ENCODE results near the gene ELMO1. TPM values are rescaled to one million over a fixed set of nuclear protein-coding genes. Genes with fewer than 3 reads are reported as not detected.

The ELMO1 gene
- total and polyA plus RNA-seq, 2 of the 13 experiments (the other 11 are each of a cell fraction or from before 2014, with no cell fraction given), result 0.11 to 0.17 TPM

DNA sequence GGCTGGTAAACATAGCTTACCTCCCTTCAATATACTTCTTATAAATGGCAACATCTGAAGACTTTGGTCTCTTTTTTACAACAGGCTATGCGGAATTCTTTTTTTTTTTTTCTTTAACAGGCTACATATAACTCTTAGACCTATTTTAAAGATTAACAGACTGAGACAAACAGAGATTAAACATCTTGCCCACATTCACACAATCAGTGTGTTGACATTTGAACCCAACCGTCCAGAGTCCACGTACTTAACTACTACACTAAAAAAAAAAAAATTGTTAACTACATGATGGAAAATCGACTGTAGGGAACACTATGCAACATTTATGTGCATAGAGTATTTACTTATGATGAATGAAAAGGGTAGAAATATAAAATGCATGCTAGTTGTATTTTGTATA lies 298.5 kb downstream of the ELMO1 start (continued):
- TF ChIP-seq, protein P1, sequence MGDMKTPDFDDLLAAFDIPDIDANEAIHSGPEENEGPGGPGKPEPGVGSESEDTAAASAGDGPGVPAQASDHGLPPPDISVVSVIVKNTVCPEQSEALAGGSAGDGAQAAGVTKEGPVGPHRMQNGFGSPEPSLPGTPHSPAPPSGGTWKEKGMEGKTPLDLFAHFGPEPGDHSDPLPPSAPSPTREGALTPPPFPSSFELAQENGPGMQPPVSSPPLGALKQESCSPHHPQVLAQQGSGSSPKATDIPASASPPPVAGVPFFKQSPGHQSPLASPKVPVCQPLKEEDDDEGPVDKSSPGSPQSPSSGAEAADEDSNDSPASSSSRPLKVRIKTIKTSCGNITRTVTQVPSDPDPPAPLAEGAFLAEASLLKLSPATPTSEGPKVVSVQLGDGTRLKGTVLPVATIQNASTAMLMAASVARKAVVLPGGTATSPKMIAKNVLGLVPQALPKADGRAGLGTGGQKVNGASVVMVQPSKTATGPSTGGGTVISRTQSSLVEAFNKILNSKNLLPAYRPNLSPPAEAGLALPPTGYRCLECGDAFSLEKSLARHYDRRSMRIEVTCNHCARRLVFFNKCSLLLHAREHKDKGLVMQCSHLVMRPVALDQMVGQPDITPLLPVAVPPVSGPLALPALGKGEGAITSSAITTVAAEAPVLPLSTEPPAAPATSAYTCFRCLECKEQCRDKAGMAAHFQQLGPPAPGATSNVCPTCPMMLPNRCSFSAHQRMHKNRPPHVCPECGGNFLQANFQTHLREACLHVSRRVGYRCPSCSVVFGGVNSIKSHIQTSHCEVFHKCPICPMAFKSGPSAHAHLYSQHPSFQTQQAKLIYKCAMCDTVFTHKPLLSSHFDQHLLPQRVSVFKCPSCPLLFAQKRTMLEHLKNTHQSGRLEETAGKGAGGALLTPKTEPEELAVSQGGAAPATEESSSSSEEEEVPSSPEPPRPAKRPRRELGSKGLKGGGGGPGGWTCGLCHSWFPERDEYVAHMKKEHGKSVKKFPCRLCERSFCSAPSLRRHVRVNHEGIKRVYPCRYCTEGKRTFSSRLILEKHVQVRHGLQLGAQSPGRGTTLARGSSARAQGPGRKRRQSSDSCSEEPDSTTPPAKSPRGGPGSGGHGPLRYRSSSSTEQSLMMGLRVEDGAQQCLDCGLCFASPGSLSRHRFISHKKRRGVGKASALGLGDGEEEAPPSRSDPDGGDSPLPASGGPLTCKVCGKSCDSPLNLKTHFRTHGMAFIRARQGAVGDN (CRISPR knock-in tag; IDR thresholded peaks at IDR 0.05), result no peak
- TF ChIP-seq NR1H2 (CRISPR knock-in tag; IDR thresholded peaks at IDR 0.05; ENCODE audit: borderline replicate concordance, low read depth), result no peak
- TF ChIP-seq IRF2 (CRISPR knock-in tag; IDR thresholded peaks at IDR 0.05), result no peak
- TF ChIP-seq, protein P2, sequence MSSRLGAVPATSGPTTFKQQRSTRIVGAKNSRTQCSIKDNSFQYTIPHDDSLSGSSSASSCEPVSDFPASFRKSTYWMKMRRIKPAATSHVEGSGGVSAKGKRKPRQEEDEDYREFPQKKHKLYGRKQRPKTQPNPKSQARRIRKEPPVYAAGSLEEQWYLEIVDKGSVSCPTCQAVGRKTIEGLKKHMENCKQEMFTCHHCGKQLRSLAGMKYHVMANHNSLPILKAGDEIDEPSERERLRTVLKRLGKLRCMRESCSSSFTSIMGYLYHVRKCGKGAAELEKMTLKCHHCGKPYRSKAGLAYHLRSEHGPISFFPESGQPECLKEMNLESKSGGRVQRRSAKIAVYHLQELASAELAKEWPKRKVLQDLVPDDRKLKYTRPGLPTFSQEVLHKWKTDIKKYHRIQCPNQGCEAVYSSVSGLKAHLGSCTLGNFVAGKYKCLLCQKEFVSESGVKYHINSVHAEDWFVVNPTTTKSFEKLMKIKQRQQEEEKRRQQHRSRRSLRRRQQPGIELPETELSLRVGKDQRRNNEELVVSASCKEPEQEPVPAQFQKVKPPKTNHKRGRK (CRISPR knock-in tag; IDR thresholded peaks at IDR 0.05), result no peak
- TF ChIP-seq HNF4G (IDR thresholded peaks at IDR 0.05; ENCODE audit: borderline replicate concordance, low read depth, low read length), result peak; percentile 57; the same call in 1 of the 2 replicates
- no peak for TF ChIP-seq HNF4G (CRISPR knock-in tag; IDR thresholded peaks at IDR 0.05; ENCODE audit: borderline replicate concordance, low read depth)
- TF ChIP-seq PPARG (CRISPR knock-in tag; conservative IDR thresholded peaks at IDR 0.05), result no peak
- TF ChIP-seq, protein P3, sequence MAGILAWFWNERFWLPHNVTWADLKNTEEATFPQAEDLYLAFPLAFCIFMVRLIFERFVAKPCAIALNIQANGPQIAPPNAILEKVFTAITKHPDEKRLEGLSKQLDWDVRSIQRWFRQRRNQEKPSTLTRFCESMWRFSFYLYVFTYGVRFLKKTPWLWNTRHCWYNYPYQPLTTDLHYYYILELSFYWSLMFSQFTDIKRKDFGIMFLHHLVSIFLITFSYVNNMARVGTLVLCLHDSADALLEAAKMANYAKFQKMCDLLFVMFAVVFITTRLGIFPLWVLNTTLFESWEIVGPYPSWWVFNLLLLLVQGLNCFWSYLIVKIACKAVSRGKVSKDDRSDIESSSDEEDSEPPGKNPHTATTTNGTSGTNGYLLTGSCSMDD (CRISPR knock-in tag; IDR thresholded peaks at IDR 0.05), result no peak
- TF ChIP-seq, protein P4, sequence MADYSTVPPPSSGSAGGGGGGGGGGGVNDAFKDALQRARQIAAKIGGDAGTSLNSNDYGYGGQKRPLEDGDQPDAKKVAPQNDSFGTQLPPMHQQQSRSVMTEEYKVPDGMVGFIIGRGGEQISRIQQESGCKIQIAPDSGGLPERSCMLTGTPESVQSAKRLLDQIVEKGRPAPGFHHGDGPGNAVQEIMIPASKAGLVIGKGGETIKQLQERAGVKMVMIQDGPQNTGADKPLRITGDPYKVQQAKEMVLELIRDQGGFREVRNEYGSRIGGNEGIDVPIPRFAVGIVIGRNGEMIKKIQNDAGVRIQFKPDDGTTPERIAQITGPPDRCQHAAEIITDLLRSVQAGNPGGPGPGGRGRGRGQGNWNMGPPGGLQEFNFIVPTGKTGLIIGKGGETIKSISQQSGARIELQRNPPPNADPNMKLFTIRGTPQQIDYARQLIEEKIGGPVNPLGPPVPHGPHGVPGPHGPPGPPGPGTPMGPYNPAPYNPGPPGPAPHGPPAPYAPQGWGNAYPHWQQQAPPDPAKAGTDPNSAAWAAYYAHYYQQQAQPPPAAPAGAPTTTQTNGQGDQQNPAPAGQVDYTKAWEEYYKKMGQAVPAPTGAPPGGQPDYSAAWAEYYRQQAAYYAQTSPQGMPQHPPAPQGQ (CRISPR knock-in tag; IDR thresholded peaks at IDR 0.05; ENCODE audit: borderline replicate concordance), result no peak
- TF ChIP-seq SOX5 (CRISPR knock-in tag; IDR thresholded peaks at IDR 0.05; ENCODE audit: borderline replicate concordance), result peak; percentile 18; the same call in 1 of the 2 replicates
- TF ChIP-seq, protein P5, sequence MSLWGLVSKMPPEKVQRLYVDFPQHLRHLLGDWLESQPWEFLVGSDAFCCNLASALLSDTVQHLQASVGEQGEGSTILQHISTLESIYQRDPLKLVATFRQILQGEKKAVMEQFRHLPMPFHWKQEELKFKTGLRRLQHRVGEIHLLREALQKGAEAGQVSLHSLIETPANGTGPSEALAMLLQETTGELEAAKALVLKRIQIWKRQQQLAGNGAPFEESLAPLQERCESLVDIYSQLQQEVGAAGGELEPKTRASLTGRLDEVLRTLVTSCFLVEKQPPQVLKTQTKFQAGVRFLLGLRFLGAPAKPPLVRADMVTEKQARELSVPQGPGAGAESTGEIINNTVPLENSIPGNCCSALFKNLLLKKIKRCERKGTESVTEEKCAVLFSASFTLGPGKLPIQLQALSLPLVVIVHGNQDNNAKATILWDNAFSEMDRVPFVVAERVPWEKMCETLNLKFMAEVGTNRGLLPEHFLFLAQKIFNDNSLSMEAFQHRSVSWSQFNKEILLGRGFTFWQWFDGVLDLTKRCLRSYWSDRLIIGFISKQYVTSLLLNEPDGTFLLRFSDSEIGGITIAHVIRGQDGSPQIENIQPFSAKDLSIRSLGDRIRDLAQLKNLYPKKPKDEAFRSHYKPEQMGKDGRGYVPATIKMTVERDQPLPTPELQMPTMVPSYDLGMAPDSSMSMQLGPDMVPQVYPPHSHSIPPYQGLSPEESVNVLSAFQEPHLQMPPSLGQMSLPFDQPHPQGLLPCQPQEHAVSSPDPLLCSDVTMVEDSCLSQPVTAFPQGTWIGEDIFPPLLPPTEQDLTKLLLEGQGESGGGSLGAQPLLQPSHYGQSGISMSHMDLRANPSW (CRISPR knock-in tag; IDR thresholded peaks at IDR 0.05; ENCODE audit: borderline replicate concordance), result no peak
- no peak for TF ChIP-seq NFYB (CRISPR knock-in tag; IDR thresholded peaks at IDR 0.05)
- TF ChIP-seq ZNF350 (CRISPR knock-in tag; IDR thresholded peaks at IDR 0.05; ENCODE audit: borderline replicate concordance, low read depth), result no peak
- no peak for TF ChIP-seq ZNF317 (CRISPR knock-in tag; IDR thresholded peaks at IDR 0.05)

Measured in HepG2 (cell line).